T-helper 17 cell (primary cell): ENCODE results near the gene C2CD4B. TPM values are rescaled to one million over a fixed set of nuclear protein-coding genes. Genes with fewer than 3 reads are reported as not detected.
A peak's percentile ranks its signal among the peaks of the same experiment; 100 is the strongest.

Source experiments
- ATAC-seq: fragments of 150-1000 bp; cut with Tn5 transposase; 2 replicates; pipeline ENCODE4 v1.10.0; 2021; ENCODE audit warnings: mild to moderate bottlenecking, moderate library complexity
- DNase-seq, 3 donors: peaks; one replicate each; pipeline versions ENCODE4 v3.0.0 to v3.0.0-alpha.2; 2020 to 2021
- H3K9me3 ChIP-seq: one replicate; pipeline ENCODE4 v1.7.0; 2013; ENCODE audit warnings: low read length, mild to moderate bottlenecking; ENCODE audit not compliant: control insufficient read depth, poor library complexity, severe bottlenecking
- H3K27ac Mint-ChIP-seq: one replicate; pipeline ENCODE4 v1.8.0; 2022; ENCODE audit warnings: mild to moderate bottlenecking, moderate library complexity, mixed read lengths
- H3K27me3 Mint-ChIP-seq: one replicate; pipeline ENCODE4 v1.8.0; 2022; ENCODE audit warnings: mixed read lengths
- H3K36me3 Mint-ChIP-seq: one replicate; pipeline ENCODE4 v1.8.0; 2022; ENCODE audit warnings: low read depth, mixed read lengths
- H3K4me1 Mint-ChIP-seq: one replicate; pipeline ENCODE4 v1.8.0; 2022; ENCODE audit warnings: mild to moderate bottlenecking, mixed read lengths
- H3K4me3 Mint-ChIP-seq: one replicate; pipeline ENCODE4 v1.8.0; 2022; ENCODE audit warnings: mild to moderate bottlenecking, moderate library complexity, mixed read lengths
- total RNA-seq, 4 donors: library from RNA in 2 of 4; stranded (reverse) in 2 of 4; gene quantifications; one replicate each; pipeline ENCODE4 v1.2.3 and lab custom pipeline; 2022 to 2026

C2CD4B gene
- total RNA-seq: 1 to 10 TPM; 1.3 to 1.6 TPM
- 0 to 0.53 reads per million in 2 donors for total RNA-seq (lab: John Stamatoyannopoulos, UW)

- Mint-ChIP-seq H3K27ac (no peak within 1 kb of the TSS), H3K36me3 (no peaks in the 10 kb centered on the region)
Measured at GRCh38 chr15:62165104-62165792, at the start of gene C2CD4B. TSS of gene C2CD4B (minus strand) at chr15:62165285. CDS start at chr15:62164984, 301 bp downstream.

GRCh38 chr15:62212741-62213140 lies 47.7 kb upstream of the C2CD4B start:
- peak; percentile 95 for ATAC-seq
- no peak for DNase-seq
- peaks cover 2% of the 10 kb centered on the region for H3K9me3 ChIP-seq
- peak overlapping the region; percentile 9 for H3K4me3 Mint-ChIP-seq
- H3K27ac Mint-ChIP-seq: peak overlapping the region; percentile 21
- H3K4me1 Mint-ChIP-seq: peaks cover 12% of the 10 kb centered on the region
- H3K36me3 Mint-ChIP-seq: peaks cover 2% of the 10 kb centered on the region
- no peaks in the 10 kb centered on the region for H3K27me3 Mint-ChIP-seq

More at GRCh38 chr15:62165104-62165792, at the start of gene C2CD4B:
- peaks cover 51% of the 10 kb centered on the region for H3K27me3 Mint-ChIP-seq
- ATAC-seq (peak; percentile 78), DNase-seq (peak in 2 of 3 donors; percentile 22 to 37)
- peak within 1 kb of the TSS; percentile 94 for H3K4me3 Mint-ChIP-seq
- no peaks in the 10 kb centered on the region for H3K9me3 ChIP-seq
- H3K4me1 Mint-ChIP-seq: peaks cover 10% of the 10 kb centered on the region

DNA sequence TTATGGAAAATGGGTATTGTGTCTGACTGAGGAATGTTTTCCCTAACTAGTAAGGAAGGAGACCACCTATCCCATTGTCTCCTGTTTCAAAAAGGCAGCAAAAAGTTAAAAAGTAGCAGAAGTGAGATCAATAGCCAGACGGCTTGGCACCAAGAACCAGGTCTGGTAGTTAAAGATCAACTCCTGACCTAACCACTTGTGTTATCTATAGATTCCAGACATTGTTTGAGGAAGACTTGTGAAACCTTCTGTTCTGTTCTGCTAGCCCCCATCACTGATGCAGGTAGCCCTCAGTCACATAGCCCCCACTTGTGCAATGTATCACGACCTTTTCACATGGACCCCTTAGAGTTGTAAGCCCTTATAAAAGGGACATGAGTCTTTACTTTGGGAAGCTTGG lies 46.3 kb upstream of the C2CD4B start:
- Mint-ChIP-seq H3K36me3 (peaks cover 2% of the 10 kb centered on the region), H3K4me3 (no peak overlapping the region), H3K27me3 (no peaks in the 10 kb centered on the region), H3K27ac (no peak overlapping the region), H3K4me1 (peaks cover 12% of the 10 kb centered on the region)
- DNase-seq (no peak), ATAC-seq (no peak)
- no peaks in the 10 kb centered on the region for H3K9me3 ChIP-seq

DNA sequence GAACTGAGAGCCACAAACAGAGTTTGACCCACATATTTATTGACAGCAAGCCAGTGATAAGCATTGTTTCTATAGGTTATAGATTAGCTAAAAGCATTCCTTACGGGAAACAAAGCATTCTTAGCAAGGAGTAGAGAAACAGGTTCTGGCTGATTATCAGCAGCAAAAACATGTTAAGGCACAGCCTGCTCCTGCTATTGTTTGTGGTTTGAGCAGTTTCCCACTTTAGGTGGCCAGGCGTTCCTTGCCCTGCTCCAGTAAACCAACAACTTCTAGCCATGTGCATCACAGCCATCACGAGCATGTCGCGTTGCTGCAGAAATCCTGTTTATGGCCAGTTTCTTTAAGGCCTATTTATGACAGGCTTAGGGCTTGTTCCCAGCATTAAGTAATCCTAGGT lies 44.7 kb upstream of the C2CD4B start:
- no peaks in the 10 kb centered on the region for H3K36me3 Mint-ChIP-seq
- no peak for DNase-seq
- no peak overlapping the region for H3K4me3 Mint-ChIP-seq
- no peaks in the 10 kb centered on the region for H3K9me3 ChIP-seq
- no peak overlapping the region for H3K27ac Mint-ChIP-seq
- peaks cover 12% of the 10 kb centered on the region for H3K4me1 Mint-ChIP-seq
- no peaks in the 10 kb centered on the region for H3K27me3 Mint-ChIP-seq
- no peak for ATAC-seq

DNA sequence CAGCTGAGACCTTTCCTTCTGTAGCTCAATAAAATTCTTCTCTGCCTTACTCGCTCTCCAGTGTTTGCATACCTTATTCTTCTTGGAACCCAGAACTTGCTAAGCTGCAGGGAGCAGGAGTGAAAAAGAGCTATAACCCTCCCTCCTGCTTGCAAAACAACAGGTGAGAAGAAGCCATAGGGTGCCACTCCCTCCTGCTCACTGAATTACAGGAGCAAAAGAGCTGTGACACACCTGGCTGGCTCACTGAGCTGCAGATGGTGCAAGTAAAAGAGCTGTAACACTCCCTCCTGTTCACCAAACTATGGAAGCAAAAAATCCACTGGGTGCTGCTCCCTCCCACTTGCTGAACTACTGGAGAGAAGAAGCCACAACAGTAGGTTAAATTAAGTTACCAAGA lies 44.2 kb upstream of the C2CD4B start:
- H3K36me3 Mint-ChIP-seq: no peaks in the 10 kb centered on the region
- DNase-seq (no peak), ATAC-seq (no peak)
- no peak overlapping the region for H3K27ac Mint-ChIP-seq
- peaks cover 12% of the 10 kb centered on the region for H3K4me1 Mint-ChIP-seq
- no peaks in the 10 kb centered on the region for H3K9me3 ChIP-seq
- no peak overlapping the region for H3K4me3 Mint-ChIP-seq
- H3K27me3 Mint-ChIP-seq: no peaks in the 10 kb centered on the region

GRCh38 chr15:62208884-62209283 lies 43.8 kb upstream of the C2CD4B start:
- Mint-ChIP-seq H3K27ac (no peak overlapping the region), H3K4me3 (no peak overlapping the region), H3K4me1 (peaks cover 12% of the 10 kb centered on the region), H3K27me3 (no peaks in the 10 kb centered on the region), H3K36me3 (no peaks in the 10 kb centered on the region)
- DNase-seq: no peak
- H3K9me3 ChIP-seq: no peaks in the 10 kb centered on the region
- no peak for ATAC-seq

GRCh38 chr15:62208367-62208766 lies 43.3 kb upstream of the C2CD4B start:
- H3K9me3 ChIP-seq: no peaks in the 10 kb centered on the region
- no peak for DNase-seq
- ATAC-seq: no peak
- H3K4me3 Mint-ChIP-seq: no peak overlapping the region
- H3K27ac Mint-ChIP-seq: no peak overlapping the region
- peaks cover 12% of the 10 kb centered on the region for H3K4me1 Mint-ChIP-seq
- H3K27me3 Mint-ChIP-seq: no peaks in the 10 kb centered on the region
- no peaks in the 10 kb centered on the region for H3K36me3 Mint-ChIP-seq

GRCh38 chr15:62190675-62191074 lies 25.6 kb upstream of the C2CD4B start:
- Mint-ChIP-seq H3K27ac (no peak overlapping the region), H3K36me3 (no peaks in the 10 kb centered on the region), H3K27me3 (peaks cover 23% of the 10 kb centered on the region), H3K4me1 (peaks cover 7% of the 10 kb centered on the region), H3K4me3 (no peak overlapping the region)
- ATAC-seq (no peak), DNase-seq (no peak)
- H3K9me3 ChIP-seq: no peaks in the 10 kb centered on the region

DNA sequence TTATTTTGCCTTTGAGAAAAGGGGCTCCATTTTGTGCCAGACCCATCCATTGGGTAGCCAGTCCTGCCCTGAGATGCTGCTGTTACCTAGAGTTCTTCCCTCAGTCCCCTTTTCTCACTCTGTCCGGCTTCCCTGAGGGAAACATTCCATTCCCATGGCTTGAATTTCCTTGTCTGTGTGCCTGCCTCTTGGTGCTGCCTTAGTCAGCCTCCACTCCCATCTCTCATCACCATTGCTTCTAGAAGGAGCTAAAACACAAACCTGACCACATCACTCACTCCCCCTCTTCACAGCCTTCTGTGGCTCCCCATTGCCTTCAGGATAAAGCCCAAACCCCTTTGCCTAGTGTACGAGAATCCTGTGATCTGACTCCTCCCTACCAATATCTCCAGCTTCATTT lies 25.2 kb upstream of the C2CD4B start:
- no peaks in the 10 kb centered on the region for H3K36me3 Mint-ChIP-seq
- no peaks in the 10 kb centered on the region for H3K9me3 ChIP-seq
- no peak overlapping the region for H3K27ac Mint-ChIP-seq
- H3K4me3 Mint-ChIP-seq: no peak overlapping the region
- peaks cover 23% of the 10 kb centered on the region for H3K27me3 Mint-ChIP-seq
- DNase-seq (no peak), ATAC-seq (no peak)
- peaks cover 7% of the 10 kb centered on the region for H3K4me1 Mint-ChIP-seq

GRCh38 chr15:62188744-62189143 lies 23.7 kb upstream of the C2CD4B start:
- Mint-ChIP-seq H3K27me3 (peaks cover 13% of the 10 kb centered on the region), H3K4me3 (no peak overlapping the region), H3K27ac (no peak overlapping the region), H3K4me1 (peaks cover 12% of the 10 kb centered on the region), H3K36me3 (no peaks in the 10 kb centered on the region)
- no peaks in the 10 kb centered on the region for H3K9me3 ChIP-seq
- DNase-seq: no peak
- ATAC-seq: no peak

DNA sequence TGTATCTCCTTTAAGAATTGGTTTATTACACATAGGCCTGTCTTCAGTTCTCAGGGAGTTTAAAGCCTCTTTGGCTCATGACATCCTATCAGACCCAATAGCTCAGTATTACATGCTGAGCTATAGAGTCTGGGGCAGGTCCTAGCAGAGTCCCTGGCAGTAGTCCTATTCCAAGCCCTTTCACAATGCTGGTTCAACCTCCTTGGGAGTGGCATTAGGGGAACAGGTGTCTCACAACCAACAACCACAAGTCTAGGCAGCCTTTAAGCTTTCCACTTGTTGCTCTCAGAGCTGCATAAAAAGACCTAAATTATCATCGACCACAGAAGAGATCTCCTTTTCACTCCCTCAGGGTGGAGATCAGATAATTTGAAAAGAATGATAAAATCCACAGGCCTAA lies 22.8 kb upstream of the C2CD4B start:
- Mint-ChIP-seq H3K4me1 (peaks cover 8% of the 10 kb centered on the region), H3K36me3 (no peaks in the 10 kb centered on the region), H3K4me3 (no peak overlapping the region), H3K27ac (no peak overlapping the region), H3K27me3 (peaks cover 13% of the 10 kb centered on the region)
- no peak for DNase-seq
- H3K9me3 ChIP-seq: no peaks in the 10 kb centered on the region
- no peak for ATAC-seq

DNA sequence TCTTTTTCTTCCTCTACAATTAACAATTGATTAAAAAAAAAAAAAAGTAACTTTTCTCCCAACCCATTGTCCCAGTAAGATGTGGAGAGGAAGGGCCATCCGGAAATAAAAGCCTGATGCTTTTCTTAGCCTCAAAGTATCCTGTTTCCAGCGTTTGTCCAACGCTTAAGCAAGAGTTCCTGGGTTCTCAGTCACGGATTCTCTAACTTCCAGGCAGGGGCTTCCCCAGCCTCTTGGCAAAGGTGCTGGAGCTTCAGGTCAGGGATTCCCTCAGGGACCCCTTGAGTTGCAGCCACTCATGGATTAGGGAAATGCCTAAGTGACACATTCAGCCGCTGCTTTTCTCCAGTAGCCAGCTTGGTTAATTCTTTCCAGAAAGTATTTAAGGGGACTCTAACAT lies 22.3 kb upstream of the C2CD4B start:
- H3K36me3 Mint-ChIP-seq: no peaks in the 10 kb centered on the region

DNA sequence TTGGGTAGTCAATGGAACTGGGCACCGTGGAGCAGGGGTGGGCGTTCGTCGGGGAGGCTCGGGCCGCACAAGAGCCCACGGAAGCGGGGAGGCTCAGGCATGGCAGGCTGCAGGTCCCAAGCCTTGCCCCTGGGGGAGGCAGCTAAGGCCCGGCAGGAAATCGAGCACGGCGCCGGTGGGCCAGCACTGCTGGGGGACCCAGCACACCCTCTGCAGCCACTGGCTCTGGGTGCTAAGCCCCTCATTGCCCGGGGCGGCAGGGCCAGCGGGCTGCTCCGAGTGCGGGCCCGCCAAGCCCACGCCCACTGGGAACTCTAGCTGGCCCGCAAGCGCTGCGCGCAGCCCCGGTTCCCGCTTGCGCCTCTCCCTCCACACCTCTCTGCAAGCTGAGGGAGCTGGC lies 21.5 kb upstream of the C2CD4B start:
- ATAC-seq: no peak

More for the DNA sequence above, 22.3 kb upstream of the C2CD4B start:
- Mint-ChIP-seq H3K27ac (no peak overlapping the region), H3K4me3 (no peak overlapping the region), H3K27me3 (peaks cover 13% of the 10 kb centered on the region), H3K4me1 (peaks cover 8% of the 10 kb centered on the region)
- H3K9me3 ChIP-seq: no peaks in the 10 kb centered on the region
- ATAC-seq: no peak
- no peak for DNase-seq

GRCh38 chr15:62183130-62183529 lies 18.0 kb upstream of the C2CD4B start:
- Mint-ChIP-seq H3K36me3 (no peaks in the 10 kb centered on the region), H3K27me3 (peaks cover 11% of the 10 kb centered on the region), H3K27ac (no peak overlapping the region), H3K4me3 (no peak overlapping the region), H3K4me1 (peaks cover 8% of the 10 kb centered on the region)
- H3K9me3 ChIP-seq: no peaks in the 10 kb centered on the region
- DNase-seq: no peak
- ATAC-seq: no peak

More for the DNA sequence above, 21.5 kb upstream of the C2CD4B start:
- Mint-ChIP-seq H3K27me3 (peaks cover 13% of the 10 kb centered on the region), H3K4me3 (no peak overlapping the region), H3K27ac (no peak overlapping the region), H3K36me3 (no peaks in the 10 kb centered on the region), H3K4me1 (peaks cover 8% of the 10 kb centered on the region)
- H3K9me3 ChIP-seq: no peaks in the 10 kb centered on the region
- no peak for DNase-seq
